B cell (primary cell): Measurements from ENCODE around the gene FBH1. TPM values are rescaled to one million over a fixed set of nuclear protein-coding genes. Genes with fewer than 3 reads are reported as not detected.
"Not testable (repeated sequence)": the region's sequence is repeated elsewhere in the genome, so short reads cannot be mapped to it uniquely, and the experiment has no call there.

ENCODE experiments used
- ATAC-seq: fragments of 200-7000 bp; cut with Tn5 transposase; one replicate; pipeline ENCODE4 v1.10.0; 2021; ENCODE audit warnings: low read depth, mild to moderate bottlenecking, moderate number of reproducible peaks, moderate library complexity
- CTCF ChIA-PET: fragments of 350-600 bp; sonication (Branson Sonifier 250); formaldehyde crosslinking; loops from one replicate; lab custom pipeline; 2021; ENCODE audit warnings: antibody characterized with exemption, inconsistent platforms; lab: Charles Lee
- POLR2A ChIA-PET: fragments of 350-600 bp; sonication (Branson Sonifier 250); formaldehyde crosslinking; loops from one replicate; lab custom pipeline; 2021; ENCODE audit warnings: antibody characterized with exemption; lab: Charles Lee
- DNase-seq: peaks from one replicate; pipeline ENCODE4 v3.0.0; 2013
- H2AFZ ChIP-seq: 2 replicates; pipeline ENCODE4 v1.6.1; 2012; ENCODE audit warnings: mild to moderate bottlenecking, low read depth, low read length; ENCODE audit not compliant: insufficient read depth, poor library complexity, severe bottlenecking
- H3K27ac ChIP-seq, 2 donors: 1 replicate in 1 of 2; 2 replicates in 1 of 2; pipeline ENCODE4 v1.5.1; 2012 to 2013; ENCODE audit warnings: low read length in 2 of 2, mild to moderate bottlenecking in 2 of 2, moderate library complexity in 1 of 2
- H3K27me3 ChIP-seq, 4 experiments: fragments of 200-600 bp in 1 of 4; sonication (generic) in 1 of 4; replicated peaks in 1 of 4; 1 replicate in 2 of 4; 2 replicates in 2 of 4; pipeline versions ENCODE4 v1.6.1 to v1.7.0; 2013 to 2016; ENCODE audit warnings: low read length in 3 of 4, mild to moderate bottlenecking in 2 of 4, mixed read lengths in 1 of 4, moderate library complexity in 1 of 4; ENCODE audit not compliant: insufficient read depth in 4 of 4, control insufficient read depth in 3 of 4; ENCODE audit errors: control extremely low read depth in 1 of 4
- H3K36me3 ChIP-seq, 2 experiments: replicated peaks in 1 of 2; 1 replicate in 1 of 2; 2 replicates in 1 of 2; pipeline versions ENCODE4 v1.6.1 to v1.7.1; 2013; ENCODE audit warnings: low read length in 1 of 2; ENCODE audit not compliant: insufficient read depth in 2 of 2, control insufficient read depth in 1 of 2; ENCODE audit errors: control extremely low read depth in 1 of 2, extremely low read depth in 1 of 2
- H3K4me1 ChIP-seq, 2 donors: fragments of 200-600 bp in 1 of 2; sonication (generic) in 1 of 2; 1 replicate in 1 of 2; 2 replicates in 1 of 2; pipeline versions ENCODE4 v1.5.1 to v1.6.1; 2013 to 2017; ENCODE audit warnings: low read length in 2 of 2; ENCODE audit not compliant: control insufficient read depth in 2 of 2, insufficient read depth in 2 of 2
- H3K4me2 ChIP-seq: replicated peaks from 2 replicates; pipeline ENCODE3; 2012; ENCODE audit warnings: mild to moderate bottlenecking, low read depth, low read length; ENCODE audit not compliant: poor library complexity, severe bottlenecking
- H3K4me3 ChIP-seq, 5 experiments: fragments of 200-600 bp in 1 of 5; sonication (generic) in 1 of 5; 1 replicate in 3 of 5; 2 replicates in 2 of 5; pipeline versions ENCODE4 v1.5.1 to v1.7.0; 2011 to 2016; ENCODE audit warnings: low read length in 4 of 5, mild to moderate bottlenecking in 4 of 5, low read depth in 2 of 5, control low read depth in 1 of 5, moderate library complexity in 1 of 5; ENCODE audit not compliant: insufficient read depth in 1 of 5; ENCODE audit errors: control extremely low read depth in 1 of 5, extremely low read depth in 1 of 5
- H3K79me2 ChIP-seq: fragments of 200-600 bp; sonication (generic); one replicate; pipeline ENCODE4 v1.6.0; 2016; ENCODE audit warnings: low read length; ENCODE audit not compliant: control insufficient read depth, insufficient read depth
- H3K9ac ChIP-seq: fragments of 200-600 bp; sonication (generic); 2 replicates; pipeline ENCODE4 v1.6.1; 2017; ENCODE audit warnings: mild to moderate bottlenecking, low read length, moderate library complexity
- H3K9me3 ChIP-seq, 3 donors: one replicate each; pipeline versions ENCODE4 v1.6.1 to v1.7.1; 2013; ENCODE audit warnings: low read length in 2 of 3; ENCODE audit not compliant: control insufficient read depth in 2 of 3, insufficient read depth in 1 of 3; ENCODE audit errors: control extremely low read depth in 1 of 3
- H4K20me1 ChIP-seq: 2 replicates; pipeline ENCODE4 v1.6.0; 2012; ENCODE audit warnings: mild to moderate bottlenecking, low read length; ENCODE audit not compliant: insufficient read depth, control insufficient read depth, poor library complexity, severe bottlenecking
- H3K27ac Mint-ChIP-seq: one replicate; pipeline ENCODE4 v1.8.0; 2021; ENCODE audit warnings: mixed read lengths
- H3K27me3 Mint-ChIP-seq: one replicate; pipeline ENCODE4 v1.8.0; 2021; ENCODE audit warnings: mixed read lengths
- H3K4me1 Mint-ChIP-seq: one replicate; pipeline ENCODE4 v1.8.0; 2021; ENCODE audit warnings: mixed read lengths
- H3K4me3 Mint-ChIP-seq: one replicate; pipeline ENCODE4 v1.8.0; 2021; ENCODE audit warnings: mixed read lengths
- H3K9me3 Mint-ChIP-seq: one replicate; pipeline ENCODE4 v1.8.0; 2022; ENCODE audit warnings: mixed read lengths; ENCODE audit not compliant: insufficient read depth
- EZH2 ChIP-seq: IDR thresholded peaks from 2 replicates; pipeline ENCODE4 v1.6.1; 2012; ENCODE audit warnings: borderline replicate concordance, low read depth, mild to moderate bottlenecking, moderate library complexity, low read length; ENCODE audit not compliant: insufficient read depth, poor library complexity, severe bottlenecking
- WGBS: methylation state at CpG from one replicate; pipeline ENCODE4 v1.1.5; 2013; ENCODE audit warnings: missing lambda C conversion rate; ENCODE audit not compliant: insufficient coverage; 5-methylcytosine and 5-hydroxymethylcytosine counted together
- intact Hi-C: fragments of 100-400 bp; cut with micrococcal nuclease; formaldehyde crosslinking; loops from one replicate; pipeline ENCODE4 v1.10.0; 2022
- polyA plus RNA-seq: library from polyadenylated mRNA; depleted of rRNA; stranded (reverse); fragments of >200 nt; gene quantifications from 2 replicates; pipeline ENCODE4 v1.2.3, GENCODE V29; 2012
- total RNA-seq, 2 donors: library from RNA; stranded (reverse); fragments of 120-200 nt in 1 of 2; gene quantifications; 1 replicate in 1 of 2; 2 replicates in 1 of 2; pipeline versions ENCODE4 v1.2.3 to v1.2.4, GENCODE V29; 2013 to 2022
- TF ChIP-seq, protein P1 (sequence below): fragments of 200-600 bp; IDR thresholded peaks from one replicate; pipeline ENCODE4 v1.8.0; 2022; ENCODE audit warnings: antibody characterized with exemption, mild to moderate bottlenecking

The FBH1 gene
- total and polyA plus RNA-seq, 2 donors (not counting 1 experiment from before 2014, with no cell fraction given): 86.4 to 129 TPM

- Mint-ChIP-seq H3K27ac (peak overlapping the region; percentile 92), H3K4me3 (peak overlapping the region; percentile 73), H3K27me3 (no peaks in the 10 kb centered on the region), H3K4me1 (peaks cover 74% of the 10 kb centered on the region), H3K9me3 (no peaks in the 10 kb centered on the region)
- no peaks in the 10 kb centered on the region for H4K20me1 ChIP-seq
- ChIA-PET CTCF (interaction anchor here (0.6 to 5.2 kb wide), 16 partner anchors 7 to 347 kb away, joined by 3 to 29 read pairs (median 4); partner anchors contain the start of gene GDI2), POLR2A (interaction anchor here (0.7 to 2.0 kb wide), 7 partner anchors 8 to 35 kb away, joined by 3 to 12 read pairs (median 4); partner anchors contain the start of gene GDI2)
- H3K9me3 ChIP-seq: no peaks in the 10 kb centered on the region
- ATAC-seq (no peak), DNase-seq (peak; percentile 42)
- peak overlapping the region; percentile 88 to 100 for H3K27ac ChIP-seq
- TF ChIP-seq, protein P1, sequence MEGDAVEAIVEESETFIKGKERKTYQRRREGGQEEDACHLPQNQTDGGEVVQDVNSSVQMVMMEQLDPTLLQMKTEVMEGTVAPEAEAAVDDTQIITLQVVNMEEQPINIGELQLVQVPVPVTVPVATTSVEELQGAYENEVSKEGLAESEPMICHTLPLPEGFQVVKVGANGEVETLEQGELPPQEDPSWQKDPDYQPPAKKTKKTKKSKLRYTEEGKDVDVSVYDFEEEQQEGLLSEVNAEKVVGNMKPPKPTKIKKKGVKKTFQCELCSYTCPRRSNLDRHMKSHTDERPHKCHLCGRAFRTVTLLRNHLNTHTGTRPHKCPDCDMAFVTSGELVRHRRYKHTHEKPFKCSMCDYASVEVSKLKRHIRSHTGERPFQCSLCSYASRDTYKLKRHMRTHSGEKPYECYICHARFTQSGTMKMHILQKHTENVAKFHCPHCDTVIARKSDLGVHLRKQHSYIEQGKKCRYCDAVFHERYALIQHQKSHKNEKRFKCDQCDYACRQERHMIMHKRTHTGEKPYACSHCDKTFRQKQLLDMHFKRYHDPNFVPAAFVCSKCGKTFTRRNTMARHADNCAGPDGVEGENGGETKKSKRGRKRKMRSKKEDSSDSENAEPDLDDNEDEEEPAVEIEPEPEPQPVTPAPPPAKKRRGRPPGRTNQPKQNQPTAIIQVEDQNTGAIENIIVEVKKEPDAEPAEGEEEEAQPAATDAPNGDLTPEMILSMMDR: no peak
- no peak for TF ChIP-seq EZH2
- peaks cover 12% of the 10 kb centered on the region for H3K79me2 ChIP-seq
- H3K27me3 ChIP-seq: no peaks in the 10 kb centered on the region
- peaks cover 70 to 90% of the 10 kb centered on the region in 2 donors for H3K4me1 ChIP-seq
- peak overlapping the region; percentile 25 for H2AFZ ChIP-seq
- peak overlapping the region; percentile 46 for H3K9ac ChIP-seq
- peak overlapping the region in 2 of 5 experiments; percentile 0 to 35 for H3K4me3 ChIP-seq
- intact Hi-C loops: loop anchor here (5.0 kb wide), 1 partner anchor 243 kb away; the partner anchor contains the start of gene RBM17
- H3K4me2 ChIP-seq: peak overlapping the region; percentile 61
- WGBS: 24% methylated on average over 7 of the region's 13 CpGs
- no peaks in the 10 kb centered on the region for H3K36me3 ChIP-seq
Measured at GRCh38 chr10:5844345-5845055, 45.5 kb upstream of the FBH1 start.

DNA sequence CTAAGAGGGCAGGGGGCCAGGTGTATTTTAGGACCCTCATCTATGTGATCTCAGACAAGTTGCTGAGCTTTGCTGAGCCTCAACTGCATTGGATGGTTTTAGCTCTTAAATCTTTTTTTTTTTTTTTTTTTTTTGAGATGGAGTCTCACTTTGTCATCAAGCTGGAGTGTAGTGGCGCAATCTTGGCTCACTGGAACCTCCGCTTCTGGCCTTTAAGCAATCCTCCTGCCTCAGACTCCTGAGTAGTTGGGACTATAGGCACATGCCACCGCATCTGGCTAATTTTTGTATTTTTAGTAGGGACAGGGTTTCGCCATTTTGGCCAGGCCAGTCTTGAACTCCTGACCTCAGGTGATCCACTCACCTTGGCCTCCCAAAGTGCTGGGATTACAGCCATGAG is 43.4 kb upstream of the FBH1 start:
- peaks cover 12% of the 10 kb centered on the region for H3K79me2 ChIP-seq
- H3K9ac ChIP-seq: peak overlapping the region; percentile 39
- H3K36me3 ChIP-seq, H4K20me1 ChIP-seq, ATAC-seq, H3K27me3 Mint-ChIP-seq, H3K9me3 Mint-ChIP-seq, H3K4me3 ChIP-seq, DNase-seq, H3K9me3 ChIP-seq, intact Hi-C loops, H3K27me3 ChIP-seq: not testable (repeated sequence)
- WGBS: 92% methylated on average over 2 of the region's 4 CpGs
- peak overlapping the region; percentile 88 to 100 for H3K27ac ChIP-seq
- POLR2A ChIA-PET: interaction anchor here (0.6 kb wide), 1 partner anchor 44 kb away, joined by 5 read pairs; the partner anchor contains the start of gene FBH1
- H2AFZ ChIP-seq: peak overlapping the region; percentile 63
- Mint-ChIP-seq H3K27ac (peak overlapping the region; percentile 97), H3K4me3 (peak overlapping the region; percentile 80), H3K4me1 (peaks cover 63% of the 10 kb centered on the region)
- H3K4me1 ChIP-seq: peaks cover 52 to 88% of the 10 kb centered on the region in 2 donors
- CTCF ChIA-PET: interaction anchor here (2.2 kb wide), 1 partner anchor 29 kb away, joined by 5 read pairs; no protein-coding TSS in a partner anchor
- H3K4me2 ChIP-seq: peak overlapping the region; percentile 57
